ENCODE results near the gene NOP10.
"Not testable (repeated sequence)": the region's sequence is repeated elsewhere in the genome, so short reads cannot be mapped to it uniquely, and the experiment has no call there.

DNA sequence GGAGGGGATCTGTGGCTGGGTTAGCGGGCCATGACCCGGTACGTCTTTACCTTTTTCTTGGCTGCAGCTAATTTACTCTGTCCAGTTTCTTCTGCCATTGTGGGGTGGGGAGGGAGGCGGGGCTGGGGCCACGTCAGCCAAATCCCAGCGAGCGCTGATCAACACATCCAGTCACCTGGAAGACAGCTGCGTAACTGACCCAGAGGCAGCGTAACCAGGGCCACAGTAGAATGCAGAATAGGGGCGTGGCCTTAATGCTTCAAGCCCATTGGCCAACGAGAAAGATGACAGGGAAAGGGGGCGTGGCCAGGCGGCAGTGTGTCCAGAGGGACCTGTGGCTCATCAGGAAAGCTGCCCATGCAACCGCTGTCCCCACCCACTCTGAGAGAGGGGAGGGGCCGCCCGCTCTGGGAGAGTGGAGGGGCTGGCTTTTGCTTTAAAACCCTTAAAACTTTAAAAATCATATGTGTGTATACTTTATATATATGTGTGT lies 46.7 kb upstream of the NOP10 start:
- not testable (repeated sequence) for TF ChIP-seq CTCF (IDR thresholded peaks at IDR 0.05); POLR2AphosphoS2 (conservative IDR thresholded peaks at IDR 0.05; ENCODE audit: low read length); TP53 (CRISPR knock-in tag; IDR thresholded peaks at IDR 0.05); FOSL2 (IDR thresholded peaks at IDR 0.05); FOSL2 (CRISPR knock-in tag; IDR thresholded peaks at IDR 0.05); CEBPB (IDR thresholded peaks at IDR 0.05); ZSCAN20 (CRISPR knock-in tag; IDR thresholded peaks at IDR 0.05); EP300 (IDR thresholded peaks at IDR 0.05); RFX5 (IDR thresholded peaks at IDR 0.05); MAFK (IDR thresholded peaks at IDR 0.05; ENCODE audit: partially characterized antibody); KDM1A (IDR thresholded peaks at IDR 0.05; ENCODE audit: low read depth); BHLHE40 (IDR thresholded peaks at IDR 0.05; ENCODE audit: low read depth, low read length); RCOR1 (IDR thresholded peaks at IDR 0.05; ENCODE audit: low read depth, low read length); KDM5A (IDR thresholded peaks at IDR 0.05)
- TF ChIP-seq, protein P1, sequence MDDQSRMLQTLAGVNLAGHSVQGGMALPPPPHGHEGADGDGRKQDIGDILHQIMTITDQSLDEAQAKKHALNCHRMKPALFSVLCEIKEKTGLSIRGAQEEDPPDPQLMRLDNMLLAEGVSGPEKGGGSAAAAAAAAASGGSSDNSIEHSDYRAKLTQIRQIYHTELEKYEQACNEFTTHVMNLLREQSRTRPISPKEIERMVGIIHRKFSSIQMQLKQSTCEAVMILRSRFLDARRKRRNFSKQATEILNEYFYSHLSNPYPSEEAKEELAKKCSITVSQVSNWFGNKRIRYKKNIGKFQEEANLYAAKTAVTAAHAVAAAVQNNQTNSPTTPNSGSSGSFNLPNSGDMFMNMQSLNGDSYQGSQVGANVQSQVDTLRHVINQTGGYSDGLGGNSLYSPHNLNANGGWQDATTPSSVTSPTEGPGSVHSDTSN (IDR thresholded peaks at IDR 0.05) = not testable (repeated sequence)

Data from A549 (cell line).